H9 (cell line): ENCODE results near the gene ACTR8. TPM values are rescaled to one million over a fixed set of nuclear protein-coding genes. Genes with fewer than 3 reads are reported as not detected.

Source experiments
- DNase-seq: peaks from one replicate; pipeline ENCODE4 v3.0.0-alpha.2; 2017
- H2AFZ ChIP-seq: one replicate; pipeline ENCODE4 v1.6.1; 2013; ENCODE audit warnings: mild to moderate bottlenecking, low read length, control low read depth, moderate library complexity
- H2AK5ac ChIP-seq: 2 replicates; pipeline ENCODE4 v1.6.1; 2013; ENCODE audit warnings: low read length, control low read depth, mixed read lengths; ENCODE audit not compliant: insufficient read length
- H2BK120ac ChIP-seq: one replicate; pipeline ENCODE4 v1.6.1; 2013; ENCODE audit warnings: low read depth, mild to moderate bottlenecking, low read length, control low read depth, inconsistent platforms; ENCODE audit not compliant: poor library complexity, severe bottlenecking
- H2BK12ac ChIP-seq: 2 replicates; pipeline ENCODE4 v1.6.1; 2013; ENCODE audit warnings: low read length, control low read depth, mixed read lengths, low read depth; ENCODE audit not compliant: insufficient read length
- H2BK15ac ChIP-seq: 2 replicates; pipeline ENCODE4 v1.6.1; 2013; ENCODE audit warnings: low read depth, low read length, control low read depth
- H2BK20ac ChIP-seq: one replicate; pipeline ENCODE4 v1.6.1; 2013; ENCODE audit warnings: low read depth, mild to moderate bottlenecking, low read length, control low read depth, inconsistent platforms; ENCODE audit not compliant: poor library complexity, severe bottlenecking
- H2BK5ac ChIP-seq: 2 replicates; pipeline ENCODE4 v1.6.1; 2013; ENCODE audit warnings: low read length, control low read depth, mixed read lengths; ENCODE audit not compliant: insufficient read length
- H3K14ac ChIP-seq: 2 replicates; pipeline ENCODE4 v1.6.1; 2013; ENCODE audit warnings: low read length, control low read depth; ENCODE audit not compliant: insufficient read depth
- H3K18ac ChIP-seq: 2 replicates; pipeline ENCODE4 v1.6.1; 2013; ENCODE audit warnings: low read depth, mild to moderate bottlenecking, mixed read lengths, low read length, control low read depth; ENCODE audit not compliant: insufficient read length
- H3K23ac ChIP-seq: 2 replicates; pipeline ENCODE4 v1.6.1; 2013; ENCODE audit warnings: low read length, control low read depth, mixed read lengths, low read depth; ENCODE audit not compliant: insufficient read length
- H3K23me2 ChIP-seq: 2 replicates; pipeline ENCODE4 v1.6.1; 2013; ENCODE audit warnings: low read depth, mild to moderate bottlenecking, mixed read lengths, low read length, control low read depth; ENCODE audit not compliant: insufficient read length, poor library complexity, severe bottlenecking
- H3K27ac ChIP-seq: 2 replicates; pipeline ENCODE4 v1.5.1; 2013; ENCODE audit warnings: low read length, control low read depth, mixed read lengths, low read depth; ENCODE audit not compliant: insufficient read length
- H3K27me3 ChIP-seq: 2 replicates; pipeline ENCODE4 v1.6.1; 2013; ENCODE audit warnings: low read length, control low read depth, inconsistent platforms; ENCODE audit not compliant: insufficient read depth
- H3K4ac ChIP-seq: 2 replicates; pipeline ENCODE4 v1.6.1; 2013; ENCODE audit warnings: low read depth, mild to moderate bottlenecking, control low read depth, inconsistent platforms, low read length, moderate library complexity
- H3K4me1 ChIP-seq: 2 replicates; pipeline ENCODE4 v1.6.1; 2013; ENCODE audit warnings: low read length, control low read depth, inconsistent platforms; ENCODE audit not compliant: insufficient read depth
- H3K4me2 ChIP-seq: 2 replicates; pipeline ENCODE4 v1.6.1; 2013; ENCODE audit warnings: low read length, control low read depth, mixed read lengths; ENCODE audit not compliant: insufficient read length, insufficient read depth
- H3K56ac ChIP-seq: 2 replicates; pipeline ENCODE4 v1.6.1; 2013; ENCODE audit warnings: low read depth, mild to moderate bottlenecking, mixed read lengths, low read length, control low read depth; ENCODE audit not compliant: insufficient read length
- H3K79me1 ChIP-seq: 2 replicates; pipeline ENCODE4 v1.6.1; 2013; ENCODE audit warnings: low read depth, mild to moderate bottlenecking, moderate library complexity, low read length, control low read depth, inconsistent platforms; ENCODE audit not compliant: insufficient read depth, poor library complexity, severe bottlenecking
- H3K79me2 ChIP-seq: 2 replicates; pipeline ENCODE4 v1.6.1; 2013; ENCODE audit warnings: low read length, control low read depth, inconsistent platforms; ENCODE audit not compliant: insufficient read depth
- H3K9ac ChIP-seq: 2 replicates; pipeline ENCODE4 v1.6.1; 2013; ENCODE audit warnings: low read length, control low read depth, mixed read lengths; ENCODE audit not compliant: insufficient read length; ENCODE audit errors: extremely low read depth
- H3K9me3 ChIP-seq: one replicate; pipeline ENCODE4 v1.6.1; 2013; ENCODE audit warnings: low read depth, low read length, inconsistent platforms; ENCODE audit not compliant: control insufficient read depth
- H3T11ph ChIP-seq: one replicate; pipeline ENCODE4 v1.6.1; 2013; ENCODE audit warnings: mild to moderate bottlenecking, low read length, control low read depth, inconsistent platforms
- H4K20me1 ChIP-seq: one replicate; pipeline ENCODE4 v1.6.1; 2013; ENCODE audit not compliant: control insufficient read depth, insufficient read length, insufficient read depth
- H4K5ac ChIP-seq: 2 replicates; pipeline ENCODE4 v1.6.1; 2013; ENCODE audit warnings: low read depth, mild to moderate bottlenecking, mixed read lengths, low read length, control low read depth; ENCODE audit not compliant: insufficient read length
- H4K8ac ChIP-seq: replicated peaks from 2 replicates; pipeline ENCODE4 v1.6.1; 2013; ENCODE audit warnings: low read length, control low read depth, mixed read lengths, low read depth; ENCODE audit not compliant: insufficient read length
- H4K91ac ChIP-seq: 2 replicates; pipeline ENCODE4 v1.6.1; 2013; ENCODE audit warnings: low read depth, mild to moderate bottlenecking, moderate library complexity, mixed read lengths, low read length, control low read depth; ENCODE audit not compliant: insufficient read length
- H3K27ac Mint-ChIP-seq, 3 experiments: 2 replicates in 2 of 3; 3 replicates in 1 of 3; pipeline ENCODE4 v1.8.0; 2020 to 2021; ENCODE audit warnings: mixed read lengths in 3 of 3, mild to moderate bottlenecking in 1 of 3, moderate library complexity in 1 of 3
- H3K27me3 Mint-ChIP-seq: 2 replicates; pipeline ENCODE4 v1.8.0; 2021; ENCODE audit warnings: low read depth, mild to moderate bottlenecking, moderate library complexity, mixed read lengths
- H3K36me3 Mint-ChIP-seq, 3 experiments: 2 replicates in 2 of 3; 3 replicates in 1 of 3; pipeline ENCODE4 v1.8.0; 2020 to 2021; ENCODE audit warnings: low read depth in 3 of 3, mixed read lengths in 3 of 3; ENCODE audit not compliant: insufficient read depth in 1 of 3
- H3K4me1 Mint-ChIP-seq, 2 experiments: 2 replicates each; pipeline ENCODE4 v1.8.0; 2020; ENCODE audit warnings: mixed read lengths in 2 of 2
- H3K4me3 Mint-ChIP-seq, 2 experiments: 2 replicates in 1 of 2; 3 replicates in 1 of 2; pipeline ENCODE4 v1.8.0; 2020 to 2021; ENCODE audit warnings: mild to moderate bottlenecking in 2 of 2, mixed read lengths in 2 of 2, moderate library complexity in 1 of 2
- H3K9me3 Mint-ChIP-seq, 2 experiments: 2 replicates in 1 of 2; 3 replicates in 1 of 2; pipeline ENCODE4 v1.8.0; 2020; ENCODE audit warnings: mild to moderate bottlenecking in 2 of 2, mixed read lengths in 2 of 2, moderate library complexity in 1 of 2
- CTCF ChIP-seq: fragments of 200-600 bp; sonication (generic); conservative IDR thresholded peaks from 3 replicates; pipeline ENCODE4 v1.8.0; 2021; ENCODE audit warnings: antibody characterized with exemption, mild to moderate bottlenecking
- WGBS: extraction: QIAGEN DNeasy Blood & Tissue Kit; methylation state at CpG from one replicate; pipeline ENCODE4 v1.1.7; 2013; ENCODE audit warnings: missing lambda C conversion rate, low lambda C conversion rate, mixed read lengths; ENCODE audit not compliant: insufficient read length; ENCODE audit errors: extremely low coverage; 5-methylcytosine and 5-hydroxymethylcytosine counted together
- total RNA-seq: library from RNA; stranded (reverse); gene quantifications from 2 replicates; pipeline ENCODE4 v1.2.1, GENCODE V29; 2021

ACTR8 gene
- total RNA-seq, 1 experiment from 2014 or later, result 39.2 TPM

GRCh38 chr3:53849916-53850315 is 32.0 kb downstream of the ACTR8 start:
- no peak for TF ChIP-seq CTCF
- Histone ChIP-seq H3K4me2 (no peak overlapping the region), H3K9me3 (no peaks in the 10 kb centered on the region), H3T11ph (no peak overlapping the region), H3K23me2 (peaks cover 4% of the 10 kb centered on the region), H3K9ac (no peak overlapping the region), H4K5ac (no peak overlapping the region), H3K4ac (no peak overlapping the region), H2BK120ac (no peak overlapping the region), H4K91ac (no peak overlapping the region), H3K79me2 (no peaks in the 10 kb centered on the region), H3K27me3 (peaks cover 9% of the 10 kb centered on the region; the same call in 1 of the 2 replicates), H2AK5ac (no peak overlapping the region), H3K27ac (no peak overlapping the region), H4K8ac (no peak overlapping the region), H2BK15ac (no peak overlapping the region), H3K4me1 (no peaks in the 10 kb centered on the region; the same call in 1 of the 2 replicates), H2AFZ (no peak overlapping the region), H3K14ac (no peak overlapping the region), H3K18ac (no peak overlapping the region), H2BK5ac (no peak overlapping the region), H3K79me1 (no peaks in the 10 kb centered on the region), H3K56ac (no peak overlapping the region), H2BK12ac (no peak overlapping the region), H3K23ac (no peak overlapping the region), H2BK20ac (no peak overlapping the region), H4K20me1 (no peaks in the 10 kb centered on the region)
- peaks cover 0 to 2% (median 0%) of the 10 kb centered on the region in 3 experiments; a peak in 1 of 7 replicates for H3K36me3 Mint-ChIP-seq
- H3K4me3 Mint-ChIP-seq, result no peak overlapping the region
- H3K9me3 Mint-ChIP-seq, result no peaks in the 10 kb centered on the region; a peak in 1 of 5 replicates
- peaks cover 5 to 10% of the 10 kb centered on the region in 2 experiments for H3K4me1 Mint-ChIP-seq
- H3K27me3 Mint-ChIP-seq, result peaks cover 20% of the 10 kb centered on the region
- no peak overlapping the region for H3K27ac Mint-ChIP-seq
- WGBS, result no CpG with 5 or more reads among the region's 7 CpGs
- no peak for DNase-seq
